HG02981 (cell line): ENCODE data around the gene TBC1D17.

Source experiments
- ATAC-seq: cut with Tn5 transposase; IDR thresholded peaks from one replicate; pipeline ENCODE4 v1.9.1; 2021; ENCODE audit warnings: mild to moderate bottlenecking, moderate library complexity; ENCODE audit not compliant: unreplicated experiment

The TBC1D17 gene

GRCh38 chr19:49877020-49877878, at the start of gene TBC1D17, which contains the start of gene AKT1S1:
Gene TBC1D17, plus strand, starts transcription at chr19:49877702. Its CDS starts 22 bp downstream, at chr19:49877724.
Gene AKT1S1, minus strand, starts transcription at chr19:49877355. Its CDS starts 4,060 bp downstream, at chr19:49873295.
- peak; percentile 61 for ATAC-seq

GRCh38 chr19:49829200-49829599, 48.3 kb upstream of the TBC1D17 start:
- ATAC-seq, result no peak

- ATAC-seq, result no peak
Measured at GRCh38 chr19:49829721-49830120, 47.8 kb upstream of the TBC1D17 start.

- ATAC-seq, result no peak
Measured at GRCh38 chr19:49830766-49831165, 46.7 kb upstream of the TBC1D17 start.

- no peak for ATAC-seq
Measured at GRCh38 chr19:49831592-49831991, 45.9 kb upstream of the TBC1D17 start.

GRCh38 chr19:49832556-49832955, 44.9 kb upstream of the TBC1D17 start:
- ATAC-seq, result no peak

- no peak for ATAC-seq
Measured at GRCh38 chr19:49833599-49833998, 43.9 kb upstream of the TBC1D17 start.

- ATAC-seq, result no peak
Measured at GRCh38 chr19:49835562-49835961, 41.9 kb upstream of the TBC1D17 start.

GRCh38 chr19:49836176-49837008, 41.1 kb upstream of the TBC1D17 start:
- ATAC-seq, result no peak

GRCh38 chr19:49837009-49837310, 40.5 kb upstream of the TBC1D17 start:
- ATAC-seq, result no peak

GRCh38 chr19:49837425-49837824, 40.1 kb upstream of the TBC1D17 start:
- no peak for ATAC-seq

- no peak for ATAC-seq
Measured at GRCh38 chr19:49838885-49839588, 38.5 kb upstream of the TBC1D17 start.

- ATAC-seq, result no peak
Measured at GRCh38 chr19:49839713-49840112, 37.8 kb upstream of the TBC1D17 start.

GRCh38 chr19:49840321-49840720, 37.2 kb upstream of the TBC1D17 start:
- ATAC-seq, result no peak

- ATAC-seq, result no peak
Measured at GRCh38 chr19:49840736-49841249, 36.7 kb upstream of the TBC1D17 start.

- no peak for ATAC-seq
Measured at GRCh38 chr19:49843265-49843664, 34.2 kb upstream of the TBC1D17 start.

GRCh38 chr19:49844138-49845095, 33.1 kb upstream of the TBC1D17 start:
- no peak for ATAC-seq

- no peak for ATAC-seq
Measured at GRCh38 chr19:49845414-49845813, 32.1 kb upstream of the TBC1D17 start.

- no peak for ATAC-seq
Measured at GRCh38 chr19:49846408-49846807, 31.1 kb upstream of the TBC1D17 start.
